CD4-positive, alpha-beta T cell treated with Interleukin-10 for 1 hour (primary cell): ENCODE data around the gene KLF2.
"Not testable (repeated sequence)": the region's sequence is repeated elsewhere in the genome, so short reads cannot be mapped to it uniquely, and the experiment has no call there.

Experiments
- DNase-seq: peaks from one replicate; pipeline ENCODE4 v3.0.0-alpha.2; 2020

Gene KLF2

GRCh38 chr19:16338470-16339360 lies 14.1 kb downstream of the KLF2 start:
- DNase-seq = peak; percentile 58

- no peak for DNase-seq
These were observed 14.7 kb downstream of the KLF2 start for GRCh38 chr19:16339361-16339725.

- no peak for DNase-seq
These were observed 15.5 kb downstream of the KLF2 start for GRCh38 chr19:16340092-16340491.

GRCh38 chr19:16340654-16341053 lies 16.0 kb downstream of the KLF2 start:
- no peak for DNase-seq

- peak; percentile 72 for DNase-seq
These were observed 17.5 kb downstream of the KLF2 start for GRCh38 chr19:16342002-16342715.

GRCh38 chr19:16343156-16343555 lies 18.5 kb downstream of the KLF2 start:
- peak; percentile 47 for DNase-seq

GRCh38 chr19:16345457-16345856 lies 20.8 kb downstream of the KLF2 start:
- DNase-seq = no peak

- DNase-seq = not testable (repeated sequence)
These were observed 22.5 kb downstream of the KLF2 start for GRCh38 chr19:16347099-16347498.

GRCh38 chr19:16347706-16348105 lies 23.1 kb downstream of the KLF2 start:
- DNase-seq = no peak

GRCh38 chr19:16349551-16350152 lies 25.0 kb downstream of the KLF2 start:
- no peak for DNase-seq

- no peak for DNase-seq
These were observed 26.6 kb downstream of the KLF2 start for GRCh38 chr19:16351133-16351809.

- no peak for DNase-seq
These were observed 30.8 kb downstream of the KLF2 start for GRCh38 chr19:16355293-16356043.

- no peak for DNase-seq
These were observed 33.8 kb downstream of the KLF2 start for GRCh38 chr19:16358456-16358855.

GRCh38 chr19:16359074-16359473 lies 34.4 kb downstream of the KLF2 start:
- no peak for DNase-seq

- DNase-seq = no peak
These were observed 35.3 kb downstream of the KLF2 start for GRCh38 chr19:16359964-16360363.

- no peak for DNase-seq
These were observed 36.1 kb downstream of the KLF2 start for GRCh38 chr19:16360738-16361137.

GRCh38 chr19:16361254-16361653 lies 36.6 kb downstream of the KLF2 start:
- DNase-seq = no peak

- no peak for DNase-seq
These were observed 37.3 kb downstream of the KLF2 start for GRCh38 chr19:16361926-16362325.

- no peak for DNase-seq
These were observed 38.7 kb downstream of the KLF2 start for GRCh38 chr19:16363133-16363851.

GRCh38 chr19:16363852-16364230 lies 39.2 kb downstream of the KLF2 start:
- DNase-seq = no peak

GRCh38 chr19:16364231-16364865 lies 39.7 kb downstream of the KLF2 start:
- DNase-seq = no peak
